Esophagus squamous epithelium (tissue), 5 donors: ENCODE results near the gene HIPK1. TPM values are rescaled to one million over a fixed set of nuclear protein-coding genes. Genes with fewer than 3 reads are reported as not detected.
"Not testable (repeated sequence)": the region's sequence is repeated elsewhere in the genome, so short reads cannot be mapped to it uniquely, and the experiment has no call there.

Experiments
- DNase-seq: peaks from one replicate; lab custom pipeline; 2025; lab: John Stamatoyannopoulos, UW
- H3K27ac ChIP-seq, 4 donors: fragments of 200-600 bp; sonication (generic); one replicate each; pipeline ENCODE4 v1.5.1; 2016 to 2019; ENCODE audit warnings: mild to moderate bottlenecking in 1 of 4
- H3K27me3 ChIP-seq, 4 donors: fragments of 200-600 bp; sonication (generic); 1 replicate in 3 of 4; 2 replicates in 1 of 4; pipeline versions ENCODE4 v1.5.1 to v1.6.0; 2017 to 2021; ENCODE audit warnings: antibody characterized with exemption in 1 of 4
- H3K36me3 ChIP-seq, 3 donors: fragments of 200-600 bp; sonication (generic); one replicate each; pipeline ENCODE4 v1.5.1; 2016 to 2019
- H3K4me1 ChIP-seq, 3 donors: fragments of 200-600 bp; sonication (generic); one replicate each; pipeline ENCODE4 v1.5.1; 2017 to 2019
- H3K4me3 ChIP-seq, 4 donors: fragments of 200-600 bp; sonication (generic); 1 replicate in 3 of 4; 2 replicates in 1 of 4; pipeline ENCODE4 v1.5.1; 2016 to 2019; ENCODE audit warnings: mild to moderate bottlenecking in 2 of 4, moderate library complexity in 1 of 4
- H3K9me3 ChIP-seq, 3 donors: fragments of 200-600 bp; sonication (generic); one replicate each; pipeline ENCODE4 v1.5.1; 2016 to 2019
- CTCF ChIP-seq, 6 experiments: fragments of 450-650 bp in 4 of 6; fragments of 200-600 bp in 2 of 6; sonication (generic) in 2 of 6; IDR thresholded peaks; one replicate each; pipeline ENCODE4 v1.5.1; 2016 to 2019; ENCODE audit warnings: antibody characterized with exemption in 6 of 6, mild to moderate bottlenecking in 4 of 6, moderate library complexity in 4 of 6
- POLR2A ChIP-seq, 4 donors: fragments of 450-650 bp; IDR thresholded peaks; one replicate each; pipeline ENCODE4 v1.6.1; 2017; ENCODE audit warnings: antibody characterized with exemption in 4 of 4, mild to moderate bottlenecking in 4 of 4, moderate library complexity in 3 of 4
- WGBS, 2 donors: methylation state at CpG; one replicate each; pipeline ENCODE4 v1.1.5; 2018; 5-methylcytosine and 5-hydroxymethylcytosine counted together
- intact Hi-C: fragments of 100-400 bp; cut with DNase I; formaldehyde crosslinking; loops from one replicate; pipeline ENCODE4 v1.15.0; 2022
- total RNA-seq, 4 donors: library from RNA; depleted of rRNA; stranded (reverse); fragments of >200 nt; gene quantifications; one replicate each; pipeline ENCODE4 v1.1.0, GENCODE V29; 2016
- donor health status: DM: yes; HTN: yes; CAD: no.

HIPK1 gene
- total RNA-seq, 4 donors from 2014 or later: 34.1 to 46.5 (median 43.6) TPM

DNA sequence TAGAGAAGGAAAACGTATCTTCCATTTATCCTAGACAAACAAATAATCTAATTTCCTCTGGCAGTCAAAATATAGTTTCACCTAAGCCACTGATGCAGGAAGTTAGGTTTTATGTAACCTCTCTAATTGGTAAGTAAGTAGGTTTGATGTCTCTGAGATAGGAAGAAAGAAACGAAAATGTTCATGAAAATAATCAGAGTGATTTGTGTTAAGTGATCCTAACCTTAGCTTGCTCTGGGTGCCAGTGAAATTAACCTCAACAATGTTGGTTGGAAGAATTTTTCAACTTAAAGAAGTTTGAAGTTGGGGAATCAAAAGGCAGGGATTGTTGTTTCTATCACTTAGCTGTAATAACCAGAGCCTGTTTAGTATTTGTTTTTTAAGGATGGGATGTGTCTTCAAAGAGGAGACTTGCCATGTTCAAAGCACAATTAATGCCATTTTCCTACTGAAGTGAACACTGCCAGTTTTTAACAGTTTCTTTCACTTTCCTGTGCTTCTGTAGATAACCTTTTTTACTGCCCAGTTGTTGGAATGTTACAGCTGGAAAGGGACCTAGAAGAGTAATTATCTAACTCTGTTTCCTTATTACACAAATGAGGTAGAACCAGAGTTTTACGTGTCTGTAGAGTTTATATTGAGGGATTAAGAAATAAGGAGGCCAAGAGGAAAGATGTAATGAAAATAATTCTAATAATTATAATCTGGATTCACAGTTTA is 18.4 kb downstream of the HIPK1 start:
- Histone ChIP-seq H3K9me3 (no peaks in the 10 kb centered on the region), H3K36me3 (peaks cover 0 to 27% (median 0%) of the 10 kb centered on the region in 3 donors), H3K4me3 (peak overlapping the region in 1 of 4 donors; percentile 1), H3K4me1 (peaks cover 0 to 57% (median 29%) of the 10 kb centered on the region in 3 donors), H3K27me3 (no peaks in the 10 kb centered on the region), H3K27ac (peak overlapping the region; percentile 22 to 62 (median 53))
- DNase-seq: no peak
- TF ChIP-seq POLR2A (IDR thresholded peaks at IDR 0.05): no peak
- no peak for TF ChIP-seq CTCF (IDR thresholded peaks at IDR 0.05)
- intact Hi-C loops: no loop called here
- 19 to 23% methylated on average over 3 of the region's 3 CpGs for WGBS, 2 donors

DNA sequence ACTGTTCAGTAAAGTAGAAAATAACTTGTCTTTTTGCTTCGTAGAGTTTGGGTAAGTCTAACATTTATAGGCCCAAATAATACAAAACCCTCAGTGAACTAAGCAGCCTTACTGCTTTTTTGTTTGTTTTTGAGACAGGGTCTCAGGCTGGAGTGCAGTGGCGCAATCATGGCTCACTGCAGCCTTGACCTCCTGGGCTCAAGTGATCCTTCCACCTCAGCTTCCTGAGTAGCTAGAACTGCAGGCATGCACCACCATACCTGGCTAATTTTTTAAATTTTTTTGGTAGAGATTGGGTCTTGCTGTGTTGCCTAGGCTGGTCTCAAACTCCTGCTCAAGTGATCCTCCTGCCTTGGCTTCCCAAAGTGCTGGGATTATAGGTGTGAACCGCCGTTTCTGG is 19.0 kb downstream of the HIPK1 start:
- H3K9me3 ChIP-seq, DNase-seq, intact Hi-C loops, H3K4me3 ChIP-seq, H3K27me3 ChIP-seq: not testable (repeated sequence)
- Histone ChIP-seq H3K4me1 (peaks cover 0 to 57% (median 29%) of the 10 kb centered on the region in 3 donors), H3K36me3 (peaks cover 0 to 21% (median 0%) of the 10 kb centered on the region in 3 donors), H3K27ac (peak overlapping the region; percentile 22 to 62 (median 53))
- 69 to 73% methylated on average over 4 of the region's 4 CpGs for WGBS, 2 donors

GRCh38 chr1:113949007-113949406 is 19.9 kb downstream of the HIPK1 start:
- no peaks in the 10 kb centered on the region for H3K27me3 ChIP-seq
- H3K27ac ChIP-seq: peak overlapping the region in 2 of 4 donors; percentile 60 to 62
- H3K4me1 ChIP-seq: peaks cover 0 to 54% (median 29%) of the 10 kb centered on the region in 3 donors
- no peaks in the 10 kb centered on the region for H3K9me3 ChIP-seq
- 76 to 86% methylated on average over 4 to 5 of the region's 5 CpGs for WGBS, 2 donors
- DNase-seq: no peak
- H3K4me3 ChIP-seq: no peak overlapping the region
- TF ChIP-seq CTCF (IDR thresholded peaks at IDR 0.05): peak in 3 of 6 experiments; percentile 19 to 35 (median 21)
- no peak for TF ChIP-seq POLR2A (IDR thresholded peaks at IDR 0.05)
- H3K36me3 ChIP-seq: peaks cover 0 to 21% (median 0%) of the 10 kb centered on the region in 3 donors
- intact Hi-C loops: no loop called here

DNA sequence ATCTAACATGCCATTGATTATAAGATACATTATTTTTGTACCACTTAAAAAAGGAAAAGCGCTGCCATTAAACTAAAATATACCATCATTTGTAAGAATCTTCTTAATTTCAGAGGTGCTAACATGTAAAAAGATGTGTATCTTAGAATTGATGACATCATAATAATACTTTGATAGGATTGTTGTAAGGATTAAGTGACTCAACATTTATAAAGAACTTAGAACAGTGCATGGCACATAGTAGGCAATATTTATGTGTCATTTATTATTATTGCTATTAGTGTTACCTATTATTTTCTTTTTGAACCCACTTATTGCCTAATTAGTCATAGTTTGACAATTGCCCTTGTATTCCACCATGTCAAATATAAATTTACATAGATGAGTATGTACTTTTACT is 21.8 kb downstream of the HIPK1 start:
- intact Hi-C loops: no loop called here

GRCh38 chr1:113951719-113952118 is 22.6 kb downstream of the HIPK1 start:
- Histone ChIP-seq H3K27me3 (no peaks in the 10 kb centered on the region), H3K36me3 (peaks cover 0 to 35% (median 4%) of the 10 kb centered on the region in 3 donors), H3K27ac (no peak overlapping the region), H3K9me3 (no peaks in the 10 kb centered on the region), H3K4me3 (no peak overlapping the region), H3K4me1 (peaks cover 0 to 45% (median 21%) of the 10 kb centered on the region in 3 donors)
- DNase-seq: no peak
- intact Hi-C loops: no loop called here
- WGBS, 2 donors: 93 to 100% methylated on average over 2 of the region's 2 CpGs
- TF ChIP-seq POLR2A (IDR thresholded peaks at IDR 0.05) (no peak), CTCF (IDR thresholded peaks at IDR 0.05) (no peak)

More for the DNA sequence above, 21.8 kb downstream of the HIPK1 start:
- TF ChIP-seq CTCF (IDR thresholded peaks at IDR 0.05) (no peak), POLR2A (IDR thresholded peaks at IDR 0.05) (no peak)
- Histone ChIP-seq H3K9me3 (no peaks in the 10 kb centered on the region), H3K27ac (no peak overlapping the region), H3K4me3 (no peak overlapping the region), H3K36me3 (peaks cover 0 to 27% (median 0%) of the 10 kb centered on the region in 3 donors), H3K27me3 (no peaks in the 10 kb centered on the region), H3K4me1 (peaks cover 0 to 53% (median 29%) of the 10 kb centered on the region in 3 donors)
- no peak for DNase-seq
- WGBS, 2 donors: 100% methylated on average over 1 of the region's 1 CpG
